AG08396 (cell line): ENCODE data around the gene IL17RE.
"Not testable (repeated sequence)": the region's sequence is repeated elsewhere in the genome, so short reads cannot be mapped to it uniquely, and the experiment has no call there.

Source experiments
- DNase-seq: peaks from one replicate; pipeline ENCODE4 v3.0.0; 2012; ENCODE audit warnings: low spot score, mixed read lengths

The IL17RE gene

GRCh38 chr3:9933561-9934234, 31.1 kb downstream of the IL17RE start, which contains the start of gene CRELD1:
TSS of gene CRELD1 (plus strand) at chr3:9933834. CDS start at chr3:9934439, 605 bp downstream.
- peak; percentile 95 for DNase-seq

GRCh38 chr3:9934235-9934621, 31.6 kb downstream of the IL17RE start:
- no peak for DNase-seq

- no peak for DNase-seq
These were observed 32.3 kb downstream of the IL17RE start for GRCh38 chr3:9934993-9935392.

- DNase-seq, result no peak
These were observed 33.4 kb downstream of the IL17RE start for GRCh38 chr3:9935966-9936510.

GRCh38 chr3:9937486-9938238, 35.0 kb downstream of the IL17RE start:
- DNase-seq, result no peak

GRCh38 chr3:9938966-9939365, 36.3 kb downstream of the IL17RE start:
- DNase-seq, result no peak

- DNase-seq, result not testable (repeated sequence)
These were observed 37.3 kb downstream of the IL17RE start for GRCh38 chr3:9939906-9940305.

GRCh38 chr3:9940746-9941145, 38.1 kb downstream of the IL17RE start:
- DNase-seq, result no peak

GRCh38 chr3:9942164-9942563, 39.5 kb downstream of the IL17RE start:
- DNase-seq, result no peak

GRCh38 chr3:9942934-9943690, 40.5 kb downstream of the IL17RE start:
- no peak for DNase-seq

GRCh38 chr3:9944271-9944670, 41.6 kb downstream of the IL17RE start:
- DNase-seq, result no peak

- no peak for DNase-seq
These were observed 42.7 kb downstream of the IL17RE start for GRCh38 chr3:9945358-9945757.

GRCh38 chr3:9946112-9947024, 43.7 kb downstream of the IL17RE start:
- DNase-seq, result peak; percentile 95

- DNase-seq, result peak; percentile 90
These were observed 44.7 kb downstream of the IL17RE start for GRCh38 chr3:9947025-9947995.

GRCh38 chr3:9948586-9948985, 45.9 kb downstream of the IL17RE start:
- no peak for DNase-seq

- DNase-seq, result no peak
These were observed 46.5 kb downstream of the IL17RE start for GRCh38 chr3:9949115-9949514.

GRCh38 chr3:9949626-9950025, 47.0 kb downstream of the IL17RE start:
- DNase-seq, result no peak

- no peak for DNase-seq
These were observed 48.5 kb downstream of the IL17RE start for GRCh38 chr3:9951126-9951525.

GRCh38 chr3:9951598-9951961, 48.9 kb downstream of the IL17RE start:
- no peak for DNase-seq
